Stimulated activated naive B cell treated with anti-CD40 and anti-IgM and Interleukin-4, amounts not matched to agents 10 μg/mL and 1 μg/mL and 100 μg/mL, for 72 hours (primary cell): ENCODE results near the gene GLS.
"Not testable (repeated sequence)": the region's sequence is repeated elsewhere in the genome, so short reads cannot be mapped to it uniquely, and the experiment has no call there.

Source experiments
- ATAC-seq, 2 donors: fragments of 150-1000 bp; cut with Tn5 transposase; replicated peaks; 2 replicates each; pipeline ENCODE4 v1.10.0; 2021; ENCODE audit warnings: moderate library complexity in 1 of 2
- DNase-seq: peaks from one replicate; pipeline ENCODE4 v3.0.0; 2021
- H3K27ac Mint-ChIP-seq: one replicate; pipeline ENCODE4 v1.8.0; 2022; ENCODE audit warnings: mild to moderate bottlenecking, mixed read lengths
- H3K27me3 Mint-ChIP-seq, 2 donors: one replicate each; pipeline ENCODE4 v1.8.0; 2022; ENCODE audit warnings: mixed read lengths in 2 of 2
- H3K36me3 Mint-ChIP-seq, 2 donors: one replicate each; pipeline ENCODE4 v1.8.0; 2022; ENCODE audit warnings: mixed read lengths in 2 of 2, mild to moderate bottlenecking in 1 of 2
- H3K4me1 Mint-ChIP-seq, 2 donors: one replicate each; pipeline ENCODE4 v1.8.0; 2022; ENCODE audit warnings: mixed read lengths in 2 of 2, mild to moderate bottlenecking in 1 of 2
- H3K4me3 Mint-ChIP-seq, 2 donors: one replicate each; pipeline ENCODE4 v1.8.0; 2022; ENCODE audit warnings: mild to moderate bottlenecking in 2 of 2, mixed read lengths in 2 of 2, moderate library complexity in 1 of 2
- H3K9me3 Mint-ChIP-seq, 2 donors: one replicate each; pipeline ENCODE4 v1.8.0; 2022; ENCODE audit warnings: mixed read lengths in 2 of 2, mild to moderate bottlenecking in 1 of 2

Gene GLS

GRCh38 chr2:190982262-190983034, 101.8 kb downstream of the GLS start:
- Mint-ChIP-seq H3K4me3 (no peak overlapping the region), H3K4me1 (peaks cover 15 to 31% of the 10 kb centered on the region in 2 donors), H3K36me3 (peaks cover 61 to 77% of the 10 kb centered on the region in 2 donors), H3K27me3 (no peaks in the 10 kb centered on the region), H3K9me3 (no peaks in the 10 kb centered on the region), H3K27ac (no peak overlapping the region)
- ATAC-seq (no peak), DNase-seq (no peak)

- H3K4me3 Mint-ChIP-seq, result no peak overlapping the region
- peak overlapping the region; percentile 37 for H3K27ac Mint-ChIP-seq
- peaks cover 15 to 31% of the 10 kb centered on the region in 2 donors for H3K4me1 Mint-ChIP-seq
- ATAC-seq (no peak), DNase-seq (no peak)
- no peaks in the 10 kb centered on the region for H3K9me3 Mint-ChIP-seq
- H3K36me3 Mint-ChIP-seq, result peaks cover 49 to 73% of the 10 kb centered on the region in 2 donors
- H3K27me3 Mint-ChIP-seq, result no peaks in the 10 kb centered on the region
These were observed 104.0 kb downstream of the GLS start for GRCh38 chr2:190984595-190984994.

- Mint-ChIP-seq H3K27me3 (no peaks in the 10 kb centered on the region), H3K4me3 (no peak overlapping the region), H3K36me3 (peaks cover 40 to 67% of the 10 kb centered on the region in 2 donors), H3K4me1 (peaks cover 2 to 13% of the 10 kb centered on the region in 2 donors), H3K9me3 (no peaks in the 10 kb centered on the region), H3K27ac (peak overlapping the region; percentile 56)
- ATAC-seq, result no peak
- DNase-seq, result no peak
These were observed 105.8 kb downstream of the GLS start for GRCh38 chr2:190986221-190986953.

- Mint-ChIP-seq H3K27ac (no peak overlapping the region), H3K9me3 (no peaks in the 10 kb centered on the region), H3K27me3 (no peaks in the 10 kb centered on the region), H3K36me3 (peaks cover 37 to 60% of the 10 kb centered on the region in 2 donors), H3K4me1 (peaks cover 0 to 6% of the 10 kb centered on the region in 2 donors), H3K4me3 (no peak overlapping the region)
- DNase-seq (no peak), ATAC-seq (no peak)
These were observed 106.5 kb downstream of the GLS start for GRCh38 chr2:190987116-190987515.

GRCh38 chr2:190987938-190988337, 107.3 kb downstream of the GLS start:
- no peak for DNase-seq
- H3K27ac Mint-ChIP-seq, result no peak overlapping the region
- H3K36me3 Mint-ChIP-seq, result peaks cover 31 to 51% of the 10 kb centered on the region in 2 donors
- no peaks in the 10 kb centered on the region for H3K9me3 Mint-ChIP-seq
- no peak overlapping the region for H3K4me3 Mint-ChIP-seq
- H3K27me3 Mint-ChIP-seq, result no peaks in the 10 kb centered on the region
- ATAC-seq, result no peak
- no peaks in the 10 kb centered on the region for H3K4me1 Mint-ChIP-seq

- H3K9me3 Mint-ChIP-seq, result no peaks in the 10 kb centered on the region
- no peaks in the 10 kb centered on the region for H3K27me3 Mint-ChIP-seq
- H3K36me3 Mint-ChIP-seq, result peaks cover 35 to 57% of the 10 kb centered on the region in 2 donors
- H3K27ac Mint-ChIP-seq, result no peak overlapping the region
- no peak for DNase-seq
- ATAC-seq, result no peak
- H3K4me1 Mint-ChIP-seq, result no peaks in the 10 kb centered on the region
- H3K4me3 Mint-ChIP-seq, result no peak overlapping the region
These were observed 108.3 kb downstream of the GLS start for GRCh38 chr2:190988910-190989309.

GRCh38 chr2:190990132-190990531, 109.5 kb downstream of the GLS start:
- Mint-ChIP-seq H3K4me3 (no peak overlapping the region), H3K36me3 (peaks cover 40 to 59% of the 10 kb centered on the region in 2 donors), H3K27ac (no peak overlapping the region)

GRCh38 chr2:190993292-190993643, 112.6 kb downstream of the GLS start:
- peaks cover 8 to 11% of the 10 kb centered on the region in 2 donors for H3K4me1 Mint-ChIP-seq
- DNase-seq, result no peak
- no peak for ATAC-seq
- H3K9me3 Mint-ChIP-seq, result peaks cover 7 to 10% of the 10 kb centered on the region in 2 donors
- H3K36me3 Mint-ChIP-seq, result peaks cover 55 to 68% of the 10 kb centered on the region in 2 donors
- no peak overlapping the region for H3K27ac Mint-ChIP-seq
- H3K27me3 Mint-ChIP-seq, result no peaks in the 10 kb centered on the region
- H3K4me3 Mint-ChIP-seq, result no peak overlapping the region

More at GRCh38 chr2:190990132-190990531, 109.5 kb downstream of the GLS start:
- Mint-ChIP-seq H3K27me3 (no peaks in the 10 kb centered on the region), H3K9me3 (peaks cover 2 to 3% of the 10 kb centered on the region in 2 donors), H3K4me1 (no peaks in the 10 kb centered on the region)
- ATAC-seq, result no peak
- no peak for DNase-seq

- Mint-ChIP-seq H3K36me3 (peaks cover 56 to 64% of the 10 kb centered on the region in 2 donors), H3K9me3 (peaks cover 7 to 10% of the 10 kb centered on the region in 2 donors), H3K27ac (no peak overlapping the region), H3K27me3 (no peaks in the 10 kb centered on the region), H3K4me3 (no peak overlapping the region), H3K4me1 (peaks cover 8 to 11% of the 10 kb centered on the region in 2 donors)
- DNase-seq (no peak), ATAC-seq (no peak)
These were observed 113.5 kb downstream of the GLS start for GRCh38 chr2:190994148-190994547.

GRCh38 chr2:190995315-190995714, 114.7 kb downstream of the GLS start:
- not testable (repeated sequence) for ATAC-seq, DNase-seq, H3K27me3 Mint-ChIP-seq, H3K4me3 Mint-ChIP-seq
- Mint-ChIP-seq H3K4me1 (peaks cover 8 to 11% of the 10 kb centered on the region in 2 donors), H3K9me3 (peaks cover 7 to 10% of the 10 kb centered on the region in 2 donors), H3K36me3 (peaks cover 60 to 66% of the 10 kb centered on the region in 2 donors), H3K27ac (peak overlapping the region; percentile 7)

GRCh38 chr2:190996338-190996946, 115.8 kb downstream of the GLS start:
- Mint-ChIP-seq H3K9me3 (peaks cover 7 to 10% of the 10 kb centered on the region in 2 donors), H3K27me3 (no peaks in the 10 kb centered on the region), H3K36me3 (peaks cover 66 to 69% of the 10 kb centered on the region in 2 donors), H3K4me1 (peaks cover 8 to 14% of the 10 kb centered on the region in 2 donors), H3K4me3 (no peak overlapping the region), H3K27ac (peak overlapping the region; percentile 72)
- ATAC-seq, result peak; percentile 66 to 75
- no peak for DNase-seq

- no peak overlapping the region for H3K4me3 Mint-ChIP-seq
- peaks cover 66 to 70% of the 10 kb centered on the region in 2 donors for H3K36me3 Mint-ChIP-seq
- ATAC-seq (peak; percentile 46 to 64), DNase-seq (no peak)
- H3K4me1 Mint-ChIP-seq, result peaks cover 8 to 14% of the 10 kb centered on the region in 2 donors
- peaks cover 7 to 10% of the 10 kb centered on the region in 2 donors for H3K9me3 Mint-ChIP-seq
- H3K27ac Mint-ChIP-seq, result peak overlapping the region; percentile 72
- no peaks in the 10 kb centered on the region for H3K27me3 Mint-ChIP-seq
These were observed 116.3 kb downstream of the GLS start for GRCh38 chr2:190996947-190997346.

- peaks cover 68 to 74% of the 10 kb centered on the region in 2 donors for H3K36me3 Mint-ChIP-seq
- H3K4me3 Mint-ChIP-seq, result no peak overlapping the region
- H3K27ac Mint-ChIP-seq, result peak overlapping the region; percentile 72
- H3K27me3 Mint-ChIP-seq, result no peaks in the 10 kb centered on the region
- peaks cover 7 to 10% of the 10 kb centered on the region in 2 donors for H3K9me3 Mint-ChIP-seq
- peaks cover 8 to 14% of the 10 kb centered on the region in 2 donors for H3K4me1 Mint-ChIP-seq
- DNase-seq (no peak), ATAC-seq (no peak)
These were observed 117.0 kb downstream of the GLS start for GRCh38 chr2:190997526-190998113.

GRCh38 chr2:190999058-190999457, 118.4 kb downstream of the GLS start:
- Mint-ChIP-seq H3K27me3 (no peaks in the 10 kb centered on the region), H3K4me1 (peaks cover 8 to 14% of the 10 kb centered on the region in 2 donors), H3K9me3 (peaks cover 10 to 16% of the 10 kb centered on the region in 2 donors), H3K4me3 (no peak overlapping the region), H3K36me3 (peaks cover 71 to 75% of the 10 kb centered on the region in 2 donors), H3K27ac (no peak overlapping the region)
- no peak for DNase-seq
- ATAC-seq, result no peak
